ENCODE results near the gene GPR61.

DNA sequence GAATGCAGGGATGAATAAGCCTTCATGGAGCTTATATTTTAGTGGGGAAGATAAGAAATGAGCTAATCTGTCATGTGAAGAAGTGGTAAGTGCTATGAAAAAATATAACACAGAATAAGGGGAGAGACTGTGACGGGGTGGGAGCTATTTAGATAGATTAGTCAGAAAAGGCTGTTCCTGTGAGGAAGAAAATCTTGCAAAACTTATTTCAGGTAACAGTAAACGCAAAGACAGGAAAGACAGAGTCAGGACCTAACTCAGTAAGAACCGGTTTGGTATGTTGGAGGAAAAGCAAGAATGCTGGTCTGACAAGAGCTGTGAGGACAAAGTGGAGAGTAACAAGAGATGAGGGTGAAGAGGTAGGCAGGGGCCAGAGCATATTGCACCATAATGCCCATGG lies 30.7 kb downstream of the GPR61 start:
- no peak for TF ChIP-seq POLR2A (IDR thresholded peaks at IDR 0.05)
- TF ChIP-seq, protein P1, sequence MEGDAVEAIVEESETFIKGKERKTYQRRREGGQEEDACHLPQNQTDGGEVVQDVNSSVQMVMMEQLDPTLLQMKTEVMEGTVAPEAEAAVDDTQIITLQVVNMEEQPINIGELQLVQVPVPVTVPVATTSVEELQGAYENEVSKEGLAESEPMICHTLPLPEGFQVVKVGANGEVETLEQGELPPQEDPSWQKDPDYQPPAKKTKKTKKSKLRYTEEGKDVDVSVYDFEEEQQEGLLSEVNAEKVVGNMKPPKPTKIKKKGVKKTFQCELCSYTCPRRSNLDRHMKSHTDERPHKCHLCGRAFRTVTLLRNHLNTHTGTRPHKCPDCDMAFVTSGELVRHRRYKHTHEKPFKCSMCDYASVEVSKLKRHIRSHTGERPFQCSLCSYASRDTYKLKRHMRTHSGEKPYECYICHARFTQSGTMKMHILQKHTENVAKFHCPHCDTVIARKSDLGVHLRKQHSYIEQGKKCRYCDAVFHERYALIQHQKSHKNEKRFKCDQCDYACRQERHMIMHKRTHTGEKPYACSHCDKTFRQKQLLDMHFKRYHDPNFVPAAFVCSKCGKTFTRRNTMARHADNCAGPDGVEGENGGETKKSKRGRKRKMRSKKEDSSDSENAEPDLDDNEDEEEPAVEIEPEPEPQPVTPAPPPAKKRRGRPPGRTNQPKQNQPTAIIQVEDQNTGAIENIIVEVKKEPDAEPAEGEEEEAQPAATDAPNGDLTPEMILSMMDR (IDR thresholded peaks at IDR 0.05), result no peak
